Sigmoid colon (tissue), 4 donors: ENCODE measurements around the gene PTPN1.

ENCODE experiments used
- EP300 ChIP-seq, 4 donors: sonication (generic); formaldehyde crosslinking; IDR thresholded peaks; one replicate each; pipeline ENCODE4 v1.6.1; 2017; ENCODE audit warnings: antibody characterized with exemption in 4 of 4
- POLR2AphosphoS5 ChIP-seq, 4 donors: sonication (generic); formaldehyde crosslinking; IDR thresholded peaks; one replicate each; pipeline ENCODE4 v1.6.1; 2017; ENCODE audit warnings: antibody characterized with exemption in 4 of 4
- TF ChIP-seq, protein P1 (sequence below), 4 experiments: fragments of 450-650 bp in 3 of 4; fragments of 200-600 bp in 1 of 4; IDR thresholded peaks; one replicate each; pipeline ENCODE4 v1.5.1; 2016 to 2019; ENCODE audit warnings: antibody characterized with exemption in 4 of 4, mild to moderate bottlenecking in 3 of 4, moderate library complexity in 2 of 4

DNA sequence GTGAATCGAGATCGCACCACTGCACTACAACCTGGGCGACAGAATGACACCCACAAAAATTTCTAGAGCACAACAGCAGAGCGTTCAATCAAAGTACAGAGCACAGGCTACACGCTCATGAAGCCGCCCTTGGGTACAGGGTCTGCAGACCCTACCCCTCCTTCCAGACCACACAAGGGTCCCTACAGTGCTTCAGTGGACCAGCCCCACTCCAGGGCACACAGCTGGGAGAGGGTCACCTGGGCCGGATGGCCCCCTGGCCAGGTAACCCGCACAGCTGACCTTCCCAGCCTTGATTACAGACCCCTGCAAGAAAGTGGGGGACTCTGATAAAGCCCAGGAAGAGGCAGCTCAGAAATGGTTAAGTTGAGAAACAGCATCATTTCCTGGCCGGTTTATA is 117.6 kb downstream of the PTPN1 start:
- TF ChIP-seq, protein P1, sequence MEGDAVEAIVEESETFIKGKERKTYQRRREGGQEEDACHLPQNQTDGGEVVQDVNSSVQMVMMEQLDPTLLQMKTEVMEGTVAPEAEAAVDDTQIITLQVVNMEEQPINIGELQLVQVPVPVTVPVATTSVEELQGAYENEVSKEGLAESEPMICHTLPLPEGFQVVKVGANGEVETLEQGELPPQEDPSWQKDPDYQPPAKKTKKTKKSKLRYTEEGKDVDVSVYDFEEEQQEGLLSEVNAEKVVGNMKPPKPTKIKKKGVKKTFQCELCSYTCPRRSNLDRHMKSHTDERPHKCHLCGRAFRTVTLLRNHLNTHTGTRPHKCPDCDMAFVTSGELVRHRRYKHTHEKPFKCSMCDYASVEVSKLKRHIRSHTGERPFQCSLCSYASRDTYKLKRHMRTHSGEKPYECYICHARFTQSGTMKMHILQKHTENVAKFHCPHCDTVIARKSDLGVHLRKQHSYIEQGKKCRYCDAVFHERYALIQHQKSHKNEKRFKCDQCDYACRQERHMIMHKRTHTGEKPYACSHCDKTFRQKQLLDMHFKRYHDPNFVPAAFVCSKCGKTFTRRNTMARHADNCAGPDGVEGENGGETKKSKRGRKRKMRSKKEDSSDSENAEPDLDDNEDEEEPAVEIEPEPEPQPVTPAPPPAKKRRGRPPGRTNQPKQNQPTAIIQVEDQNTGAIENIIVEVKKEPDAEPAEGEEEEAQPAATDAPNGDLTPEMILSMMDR (IDR thresholded peaks at IDR 0.05), result no peak
- TF ChIP-seq EP300 (IDR thresholded peaks at IDR 0.05) (no peak), POLR2AphosphoS5 (IDR thresholded peaks at IDR 0.05) (no peak)
